Osteoblast (primary cell): Measurements from ENCODE around the gene NRDE2. TPM values are rescaled to one million over a fixed set of nuclear protein-coding genes. Genes with fewer than 3 reads are reported as not detected.
A peak's percentile ranks its signal among the peaks of the same experiment; 100 is the strongest.

Source experiments
- DNase-seq: peaks from one replicate; pipeline ENCODE4 v3.0.0; 2011; ENCODE audit warnings: low spot score, mixed read lengths; ENCODE audit not compliant: insufficient read length; ENCODE audit errors: missing footprints
- H2AFZ ChIP-seq: 2 replicates; pipeline ENCODE4 v1.6.0; 2011; ENCODE audit warnings: mild to moderate bottlenecking, low read length
- H3K27ac ChIP-seq: 2 replicates; pipeline ENCODE4 v1.5.1; 2011; ENCODE audit warnings: mild to moderate bottlenecking, low read depth, low read length, moderate library complexity
- H3K27me3 ChIP-seq: 2 replicates; pipeline ENCODE4 v1.6.0; 2012; ENCODE audit warnings: mild to moderate bottlenecking, control low read depth, inconsistent platforms, low read length, moderate library complexity; ENCODE audit not compliant: insufficient read depth
- H3K36me3 ChIP-seq: 2 replicates; pipeline ENCODE4 v1.5.1; 2011; ENCODE audit warnings: mild to moderate bottlenecking, low read length, control low read depth, moderate library complexity; ENCODE audit not compliant: insufficient read depth
- H3K4me1 ChIP-seq: 2 replicates; pipeline ENCODE4 v1.5.1; 2011; ENCODE audit warnings: mild to moderate bottlenecking, low read length, control low read depth, moderate library complexity; ENCODE audit not compliant: insufficient read depth
- H3K4me2 ChIP-seq: 2 replicates; pipeline ENCODE4 v1.6.0; 2011; ENCODE audit warnings: mild to moderate bottlenecking, low read length; ENCODE audit not compliant: insufficient read depth
- H3K4me3 ChIP-seq: fragments of 200-600 bp; sonication (generic); 3 replicates; pipeline ENCODE4 v1.5.1; 2012; ENCODE audit warnings: mild to moderate bottlenecking, low read length, inconsistent platforms; ENCODE audit not compliant: insufficient read depth
- H3K79me2 ChIP-seq: 2 replicates; pipeline ENCODE4 v1.6.0; 2012; ENCODE audit warnings: mild to moderate bottlenecking, low read length, control low read depth, inconsistent platforms; ENCODE audit not compliant: insufficient read depth
- H3K9me3 ChIP-seq: 2 replicates; pipeline ENCODE4 v1.5.1; 2011; ENCODE audit warnings: low read depth, low read length, control low read depth
- H4K20me1 ChIP-seq: 2 replicates; pipeline ENCODE4 v1.6.0; 2012; ENCODE audit warnings: mild to moderate bottlenecking, low read length, control low read depth; ENCODE audit not compliant: insufficient read depth
- total RNA-seq: library from RNA; depleted of rRNA; stranded (reverse); fragments of >200 nt; gene quantifications from 2 replicates; pipeline ENCODE4 v1.2.3, GENCODE V29; 2012
- TF ChIP-seq, protein P1 (sequence below): IDR thresholded peaks from 2 replicates; pipeline ENCODE4 v1.5.1; 2011; ENCODE audit warnings: mild to moderate bottlenecking, low read depth, low read length, moderate library complexity; ENCODE audit errors: extremely low read depth

NRDE2 gene
- total RNA-seq, 1 donor: 11.2 TPM

DNA sequence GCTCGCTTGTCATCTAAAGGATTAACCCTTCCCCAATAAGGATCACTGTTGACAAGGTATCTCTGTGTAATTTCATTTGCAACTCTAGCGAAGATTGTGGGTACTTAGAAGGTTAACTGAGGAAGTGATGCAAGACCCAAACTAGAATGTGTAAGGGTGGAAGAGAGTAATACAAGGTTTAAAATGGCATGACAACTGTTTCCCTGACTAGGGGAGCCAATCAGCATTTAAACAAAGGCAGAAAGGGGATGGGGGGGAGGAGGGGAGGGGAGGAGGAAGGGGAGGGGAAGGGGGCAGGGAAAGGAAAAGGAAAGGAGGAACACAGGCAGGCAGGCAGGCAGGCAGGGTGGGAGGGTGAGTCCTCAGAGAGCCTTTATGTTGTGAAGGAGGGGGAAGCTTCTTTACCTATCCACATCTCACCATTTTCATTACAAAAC lies 31.1 kb downstream of the NRDE2 start:
- no peak for DNase-seq
- Histone ChIP-seq H3K79me2 (no peaks in the 10 kb centered on the region), H3K4me1 (peaks cover 11% of the 10 kb centered on the region), H3K36me3 (peaks cover 20% of the 10 kb centered on the region), H3K4me3 (no peak overlapping the region), H3K4me2 (no peak overlapping the region), H3K27ac (no peak overlapping the region), H4K20me1 (no peaks in the 10 kb centered on the region), H2AFZ (no peak overlapping the region), H3K9me3 (no peaks in the 10 kb centered on the region), H3K27me3 (no peaks in the 10 kb centered on the region)
- TF ChIP-seq, protein P1, sequence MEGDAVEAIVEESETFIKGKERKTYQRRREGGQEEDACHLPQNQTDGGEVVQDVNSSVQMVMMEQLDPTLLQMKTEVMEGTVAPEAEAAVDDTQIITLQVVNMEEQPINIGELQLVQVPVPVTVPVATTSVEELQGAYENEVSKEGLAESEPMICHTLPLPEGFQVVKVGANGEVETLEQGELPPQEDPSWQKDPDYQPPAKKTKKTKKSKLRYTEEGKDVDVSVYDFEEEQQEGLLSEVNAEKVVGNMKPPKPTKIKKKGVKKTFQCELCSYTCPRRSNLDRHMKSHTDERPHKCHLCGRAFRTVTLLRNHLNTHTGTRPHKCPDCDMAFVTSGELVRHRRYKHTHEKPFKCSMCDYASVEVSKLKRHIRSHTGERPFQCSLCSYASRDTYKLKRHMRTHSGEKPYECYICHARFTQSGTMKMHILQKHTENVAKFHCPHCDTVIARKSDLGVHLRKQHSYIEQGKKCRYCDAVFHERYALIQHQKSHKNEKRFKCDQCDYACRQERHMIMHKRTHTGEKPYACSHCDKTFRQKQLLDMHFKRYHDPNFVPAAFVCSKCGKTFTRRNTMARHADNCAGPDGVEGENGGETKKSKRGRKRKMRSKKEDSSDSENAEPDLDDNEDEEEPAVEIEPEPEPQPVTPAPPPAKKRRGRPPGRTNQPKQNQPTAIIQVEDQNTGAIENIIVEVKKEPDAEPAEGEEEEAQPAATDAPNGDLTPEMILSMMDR: no peak

DNA sequence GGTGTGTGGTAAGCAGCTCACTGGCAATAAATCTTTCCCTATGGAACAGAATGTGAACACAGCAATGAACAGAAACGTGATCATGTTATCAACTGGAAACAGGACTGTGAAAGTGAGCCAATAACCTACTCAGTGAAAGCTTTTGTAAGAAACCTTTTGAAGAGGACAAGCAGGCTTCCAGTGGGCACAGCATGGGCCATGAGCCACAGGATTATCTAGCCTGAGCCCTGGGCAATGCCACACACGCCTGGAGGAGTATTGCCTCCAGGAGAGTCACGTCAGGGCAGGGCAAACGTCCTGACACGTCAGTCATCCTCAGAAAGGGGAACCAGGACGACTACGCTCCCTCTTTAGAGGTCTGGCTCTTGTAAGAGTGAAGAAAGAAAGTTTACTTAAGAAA lies 32.3 kb downstream of the NRDE2 start:
- Histone ChIP-seq H3K36me3 (peaks cover 22% of the 10 kb centered on the region), H3K27ac (no peak overlapping the region), H3K79me2 (no peaks in the 10 kb centered on the region), H3K9me3 (no peaks in the 10 kb centered on the region), H3K4me2 (no peak overlapping the region), H4K20me1 (no peaks in the 10 kb centered on the region), H3K27me3 (no peaks in the 10 kb centered on the region), H3K4me3 (no peak overlapping the region), H3K4me1 (peaks cover 13% of the 10 kb centered on the region), H2AFZ (no peak overlapping the region)
- no peak for DNase-seq
- TF ChIP-seq, protein P1: no peak

DNA sequence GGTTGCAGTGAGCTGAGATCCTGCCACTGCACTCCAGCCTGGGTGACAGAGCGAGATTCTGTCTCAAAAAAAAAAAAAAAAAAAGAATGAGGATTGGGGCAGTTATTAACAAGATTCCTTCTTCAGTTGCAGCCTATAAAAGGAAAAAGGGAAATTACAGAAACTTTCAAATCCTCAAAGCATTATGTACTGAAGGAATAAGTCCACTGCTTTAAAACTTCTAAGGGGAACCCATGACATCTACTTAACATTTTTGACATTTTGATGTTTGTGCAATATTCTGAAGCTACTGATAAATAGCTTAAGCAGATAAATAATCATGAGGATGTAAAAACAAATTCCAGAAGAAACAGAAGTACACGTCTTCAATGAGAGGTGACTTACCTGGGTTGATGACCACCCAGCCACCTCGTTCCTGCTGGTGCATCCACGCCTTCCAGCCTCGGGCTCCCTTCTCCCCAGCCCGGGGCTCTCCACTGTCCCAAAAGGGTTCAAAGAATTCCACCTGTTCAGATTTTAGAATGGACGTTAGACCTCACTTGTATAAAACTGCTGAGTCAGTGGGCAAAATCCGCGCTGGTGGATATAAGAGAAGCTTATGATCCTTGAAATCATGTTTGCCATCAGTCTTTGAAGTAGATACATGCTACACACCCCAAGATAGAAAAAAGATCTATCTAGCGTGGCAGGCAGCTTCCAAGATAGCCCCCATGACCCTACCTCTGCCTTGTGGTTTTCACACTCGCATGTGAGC lies 33.7 kb downstream of the NRDE2 start:
- Histone ChIP-seq H3K27me3 (no peaks in the 10 kb centered on the region), H2AFZ (no peak overlapping the region), H3K4me2 (no peak overlapping the region), H3K9me3 (no peaks in the 10 kb centered on the region), H3K4me3 (no peak overlapping the region), H3K27ac (no peak overlapping the region), H3K4me1 (peaks cover 13% of the 10 kb centered on the region), H4K20me1 (no peaks in the 10 kb centered on the region), H3K36me3 (peaks cover 13% of the 10 kb centered on the region), H3K79me2 (no peaks in the 10 kb centered on the region)
- TF ChIP-seq, protein P1: no peak
- no peak for DNase-seq

DNA sequence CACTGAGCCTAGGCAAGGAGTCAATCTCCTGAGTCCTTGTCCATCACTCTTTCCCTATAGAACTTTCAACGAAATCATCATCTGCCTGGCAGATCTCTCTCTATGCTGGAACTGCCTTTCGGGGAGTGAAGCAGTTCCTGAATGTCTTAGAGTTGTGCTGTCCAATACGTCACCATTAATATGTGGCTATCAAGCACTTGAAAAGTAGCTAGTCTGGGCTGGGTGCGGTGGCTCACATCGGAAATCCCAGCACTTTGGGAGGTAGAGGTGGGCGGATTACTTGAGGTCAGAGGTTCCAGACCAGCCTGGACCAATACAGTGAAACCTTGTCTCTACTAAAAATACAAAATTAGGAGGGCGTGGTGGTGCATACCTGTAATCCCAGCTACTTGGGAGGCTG lies 35.1 kb downstream of the NRDE2 start:
- TF ChIP-seq, protein P1: no peak
- Histone ChIP-seq H3K79me2 (no peaks in the 10 kb centered on the region), H3K27ac (peak overlapping the region; percentile 0), H4K20me1 (no peaks in the 10 kb centered on the region), H3K4me2 (no peak overlapping the region), H3K9me3 (no peaks in the 10 kb centered on the region), H2AFZ (no peak overlapping the region), H3K36me3 (peaks cover 20% of the 10 kb centered on the region), H3K27me3 (no peaks in the 10 kb centered on the region), H3K4me1 (peaks cover 13% of the 10 kb centered on the region), H3K4me3 (no peak overlapping the region)
- DNase-seq: no peak
